ENCODE data around the gene CASP7. TPM values are rescaled to one million over a fixed set of nuclear protein-coding genes. Genes with fewer than 3 reads are reported as not detected.
A peak's percentile ranks its signal among the peaks of the same experiment; 100 is the strongest.

CASP7 gene
- total RNA-seq, 1 experiment from 2014 or later = 37.1 TPM

DNA sequence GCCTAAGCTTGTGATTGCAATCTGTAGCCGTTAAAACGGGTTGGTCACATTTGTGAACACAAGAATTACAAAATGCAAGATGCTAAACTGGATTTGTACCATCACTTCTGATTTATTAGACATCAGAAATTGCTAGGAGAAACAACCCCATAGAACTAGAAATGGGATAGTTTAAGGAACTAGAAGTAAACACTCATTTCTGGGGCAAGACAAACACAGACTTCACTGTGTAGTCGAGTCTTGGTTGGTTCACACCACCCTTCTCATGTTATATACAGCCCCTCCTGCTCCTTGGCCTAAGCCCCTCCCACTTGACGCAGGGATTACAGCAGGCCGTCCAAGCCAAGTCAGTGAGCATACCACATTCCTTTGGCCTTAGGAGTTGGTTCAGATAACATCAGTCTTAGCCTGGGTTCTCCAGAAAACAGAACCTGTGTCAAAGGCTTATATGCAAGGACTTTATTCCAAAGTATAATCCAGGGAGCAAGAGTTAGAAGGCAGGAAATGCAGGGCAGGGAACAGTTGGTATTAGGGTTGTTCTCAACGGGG, 13.8 kb upstream of the CASP7 start:
- DNase-seq (ENCODE audit: low spot score) = peak; percentile 47

DNA sequence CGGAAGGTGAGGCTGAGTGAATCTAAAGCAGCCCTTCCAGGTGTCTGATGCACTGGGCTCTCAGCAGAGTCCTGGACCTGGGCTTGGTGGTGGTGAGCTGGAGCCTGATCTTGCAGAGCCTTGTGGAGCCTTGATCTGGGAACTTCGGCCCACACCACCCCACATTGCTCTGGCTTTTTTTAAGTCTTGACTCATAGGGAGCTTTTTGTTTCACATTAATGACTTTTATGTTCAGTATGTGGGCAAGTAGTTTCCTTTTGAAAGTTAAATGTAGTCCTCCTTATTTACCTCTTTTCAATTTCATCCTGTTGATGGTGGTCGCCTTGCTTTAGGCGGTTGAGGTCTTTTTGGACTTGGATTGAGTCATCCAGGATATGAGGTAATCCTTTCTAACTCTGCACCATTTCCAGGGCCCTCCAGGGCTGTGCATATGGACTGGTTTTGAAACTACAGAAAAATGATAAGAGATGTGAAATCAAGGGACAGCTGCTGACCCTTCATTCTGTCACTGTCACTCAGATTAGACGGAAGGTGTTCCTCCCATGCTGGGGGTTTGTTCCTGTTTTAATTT, 12.9 kb upstream of the CASP7 start:
- DNase-seq (ENCODE audit: low spot score) = peak; percentile 8

DNA sequence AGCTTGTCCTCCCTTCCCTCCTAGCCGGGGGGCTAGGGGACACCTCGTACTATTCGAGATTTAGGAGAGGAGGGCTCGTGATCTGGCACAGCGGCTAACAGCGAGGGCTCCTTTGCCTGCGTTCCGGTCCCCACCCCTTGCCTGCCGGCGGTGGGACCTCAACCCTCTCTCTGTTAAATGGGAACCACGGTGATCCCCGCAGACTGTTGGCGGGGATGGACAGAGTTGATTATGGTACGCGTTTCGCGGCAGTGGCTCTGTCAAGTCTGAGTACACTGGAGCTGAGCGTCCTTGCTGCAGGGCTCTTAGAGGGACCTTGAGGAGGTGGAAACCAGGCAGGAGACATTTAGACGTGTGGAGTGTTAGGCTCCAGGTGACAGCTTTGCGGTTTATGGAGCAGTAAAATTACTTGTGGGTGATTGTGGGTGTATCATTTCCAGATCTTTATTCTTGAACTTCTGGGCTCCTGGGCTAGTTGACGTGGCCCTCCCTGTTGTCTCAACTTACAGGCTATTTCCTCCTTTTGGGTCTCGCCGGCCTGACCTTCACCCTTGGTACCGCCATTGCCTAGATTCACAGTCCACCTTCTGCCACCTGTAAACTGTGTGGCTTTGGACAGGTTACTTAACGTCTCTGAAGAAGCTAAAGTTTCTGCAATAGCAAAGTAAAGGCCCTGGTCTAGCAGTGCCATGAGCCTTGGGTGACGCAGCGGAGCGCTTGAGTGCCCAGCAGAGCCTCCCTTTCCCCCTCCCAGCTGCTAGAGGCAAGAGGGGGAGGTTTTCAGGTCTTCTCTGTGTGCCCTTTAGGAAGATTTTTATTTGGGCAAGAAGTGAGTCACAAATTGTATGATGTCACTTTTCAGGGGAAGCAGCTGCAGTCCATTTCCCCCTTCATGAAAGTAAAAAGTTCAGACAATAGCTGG, 739 bp downstream of the CASP7 start:
- peak; percentile 66 for DNase-seq (ENCODE audit: low spot score)

DNA sequence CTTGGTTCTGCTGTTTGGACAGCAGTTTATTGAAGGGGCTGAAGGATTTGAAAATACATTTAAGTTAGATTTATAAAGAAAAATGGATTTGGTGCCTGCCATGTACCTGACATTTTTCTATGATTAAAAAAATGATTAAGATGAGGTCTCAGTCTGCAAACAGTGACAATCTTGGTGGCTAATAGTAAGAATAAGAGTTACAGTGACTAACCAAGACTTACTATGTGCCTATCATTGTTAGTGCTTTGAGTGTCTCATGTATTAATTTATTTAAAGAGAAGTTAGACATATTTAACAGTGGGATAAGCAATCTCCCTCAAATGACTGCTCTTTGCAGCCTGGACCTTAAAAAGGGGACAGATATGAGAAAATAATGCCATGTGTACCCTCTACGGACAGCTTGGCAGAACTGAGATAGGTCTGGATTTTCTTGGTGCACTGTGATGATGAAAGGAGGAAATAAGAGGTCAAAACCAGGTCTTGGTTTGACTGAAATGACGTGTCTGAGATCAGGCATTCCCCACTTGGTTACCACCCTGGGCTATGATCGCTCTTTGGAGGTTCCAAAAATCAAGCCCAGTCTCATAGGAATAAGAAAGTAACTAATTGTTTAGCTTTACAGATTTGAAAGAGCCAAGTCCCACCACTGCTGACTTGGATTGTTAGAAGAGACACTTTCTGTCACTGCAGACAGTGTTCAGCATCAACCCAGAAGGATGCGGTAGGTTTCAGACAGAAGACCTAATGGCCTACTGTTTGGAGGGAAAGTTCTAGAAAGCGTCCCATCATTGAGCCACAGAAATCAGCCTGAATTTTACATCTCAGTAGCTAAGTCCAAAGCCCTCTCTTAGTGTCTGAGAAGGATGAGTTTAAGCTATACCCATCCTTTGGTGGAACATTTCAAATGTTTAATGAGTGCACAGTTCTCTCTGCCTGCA, 2.1 kb downstream of the CASP7 start:
- no peak for DNase-seq (ENCODE audit: low spot score)

DNA sequence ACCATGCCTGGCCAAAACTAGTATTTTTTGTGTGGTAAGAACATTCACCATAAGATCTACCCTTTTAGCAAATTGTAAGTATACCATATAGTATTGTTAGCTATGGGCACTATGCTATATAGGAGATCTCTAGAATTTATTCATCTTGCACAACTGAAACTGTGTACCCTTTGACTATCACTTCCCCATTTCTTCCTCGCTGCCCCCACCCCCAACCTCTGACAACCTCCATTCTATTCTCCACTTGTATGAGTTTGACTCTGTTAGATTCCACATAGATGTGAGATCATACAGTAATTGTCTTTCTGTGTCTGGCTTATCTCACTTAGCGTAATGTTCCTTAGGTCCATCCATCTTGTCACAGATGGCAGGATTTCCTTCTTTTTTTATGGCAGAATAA, 3.6 kb downstream of the CASP7 start:
- no peak for DNase-seq (ENCODE audit: low spot score)

DNA sequence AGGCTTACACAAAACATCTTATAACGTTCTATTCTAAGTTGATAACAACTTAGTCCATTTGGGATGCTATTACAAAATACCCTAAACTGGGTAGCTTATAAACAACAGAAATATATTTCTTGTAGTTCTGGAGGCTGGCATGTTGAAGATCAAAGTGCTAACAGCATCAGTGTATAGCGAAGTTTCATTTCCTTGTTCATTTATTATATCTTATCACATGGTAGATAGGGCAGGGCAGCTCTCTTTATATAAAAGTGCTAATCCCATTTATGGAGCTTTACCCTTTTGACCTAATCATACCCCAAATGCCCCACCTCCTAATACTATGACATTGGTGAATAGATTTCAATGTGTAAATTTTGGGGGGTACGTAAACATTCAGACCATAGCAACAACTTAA, 6.3 kb downstream of the CASP7 start:
- DNase-seq (ENCODE audit: low spot score) = no peak

DNA sequence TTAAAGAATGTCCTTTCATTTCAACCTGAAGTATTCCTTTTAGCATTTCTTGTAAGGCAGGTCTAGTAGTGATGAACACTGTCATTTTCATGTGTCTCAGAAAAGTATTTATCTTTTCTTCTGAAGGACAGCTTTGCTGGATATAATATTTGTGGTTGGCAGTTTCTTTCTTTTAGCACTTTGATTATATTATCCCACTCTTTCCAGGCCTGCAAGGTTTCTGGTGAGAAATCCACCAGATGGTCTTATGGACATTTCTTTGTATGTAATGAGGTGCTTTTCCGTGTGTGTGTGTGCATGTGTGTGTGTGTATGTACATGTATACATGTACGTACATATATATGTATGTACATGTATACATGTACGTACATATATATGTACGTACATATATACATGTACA, 7.3 kb downstream of the CASP7 start:
- no peak for DNase-seq (ENCODE audit: low spot score)

DNA sequence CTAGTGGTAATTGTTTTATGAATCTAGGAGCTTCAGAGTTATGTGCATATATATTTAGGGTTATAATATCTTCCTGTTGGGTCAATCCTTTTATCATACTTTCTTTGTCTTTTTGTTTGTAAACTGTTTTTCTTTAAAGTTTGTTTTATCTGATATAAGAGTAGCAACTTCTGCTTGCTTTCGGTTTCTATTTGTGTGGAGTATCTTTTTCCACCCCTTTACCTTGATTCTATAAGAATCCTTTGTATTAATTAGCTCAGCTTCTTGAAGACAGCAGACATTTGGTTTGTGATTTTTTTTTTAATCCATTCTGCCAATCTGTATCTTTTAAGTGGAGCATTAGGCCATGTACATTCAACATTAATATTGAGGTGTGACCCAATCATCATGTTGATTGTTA, 9.3 kb downstream of the CASP7 start:
- DNase-seq (ENCODE audit: low spot score) = no peak

DNA sequence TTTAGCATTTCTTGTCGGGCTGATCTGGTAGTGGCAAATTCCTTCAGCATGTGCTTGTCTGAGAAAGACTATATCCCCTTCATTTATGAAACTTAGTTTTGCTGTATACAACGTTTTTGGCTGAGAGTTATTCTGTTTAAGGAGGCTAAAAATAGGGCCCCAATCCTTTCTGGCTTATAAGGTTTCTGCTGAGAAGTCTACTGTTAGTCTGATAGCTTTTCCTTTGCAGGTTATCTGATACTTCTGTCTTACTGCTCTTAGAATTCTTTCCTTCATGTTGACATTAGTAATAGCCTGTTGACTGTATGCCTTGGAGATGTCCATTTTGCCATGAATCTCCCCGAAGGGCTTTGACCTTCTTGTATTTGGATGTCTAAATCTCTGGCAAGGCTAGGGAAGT, 9.9 kb downstream of the CASP7 start:
- no peak for DNase-seq (ENCODE audit: low spot score)

DNA sequence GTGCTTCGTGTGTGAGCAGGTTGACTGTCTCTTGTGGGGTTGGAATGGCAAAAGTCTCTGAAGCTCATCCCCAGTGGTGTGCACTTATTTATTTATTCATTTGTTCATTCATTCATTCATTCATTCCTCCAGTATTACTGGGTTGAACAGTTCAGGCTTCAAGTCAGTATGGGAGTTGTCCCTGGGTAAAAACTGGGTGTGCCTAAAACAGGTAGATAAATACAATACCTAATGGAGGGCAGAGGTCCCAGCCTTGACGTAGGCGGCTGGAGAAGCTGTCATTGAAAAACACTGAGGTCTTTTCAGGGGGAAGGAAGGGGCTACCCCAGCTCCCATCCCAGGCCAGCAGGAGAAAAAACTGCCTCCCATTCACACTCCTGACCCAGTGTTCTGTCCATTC, 11.0 kb downstream of the CASP7 start:
- DNase-seq (ENCODE audit: low spot score) = no peak

DNA sequence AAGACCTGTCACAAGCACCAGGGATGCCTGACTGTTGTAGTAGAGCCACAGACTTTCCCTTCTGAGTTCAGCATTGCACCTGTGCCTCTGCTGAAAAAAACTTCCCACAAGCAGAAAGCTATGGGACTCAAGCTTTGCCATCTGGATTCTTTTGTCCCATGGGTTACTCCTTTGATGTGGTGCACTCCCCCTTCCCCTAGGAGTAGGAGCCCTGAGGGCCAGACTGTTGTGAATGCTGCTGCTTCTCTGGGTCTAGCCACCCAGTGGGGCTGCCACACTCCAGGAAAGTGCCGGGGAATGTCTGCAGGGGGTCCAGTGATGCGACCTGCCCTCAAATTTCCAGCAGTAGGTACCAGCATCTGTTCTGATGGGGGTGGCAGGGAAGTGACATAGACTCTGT, 11.7 kb downstream of the CASP7 start:
- no peak for DNase-seq (ENCODE audit: low spot score)

DNA sequence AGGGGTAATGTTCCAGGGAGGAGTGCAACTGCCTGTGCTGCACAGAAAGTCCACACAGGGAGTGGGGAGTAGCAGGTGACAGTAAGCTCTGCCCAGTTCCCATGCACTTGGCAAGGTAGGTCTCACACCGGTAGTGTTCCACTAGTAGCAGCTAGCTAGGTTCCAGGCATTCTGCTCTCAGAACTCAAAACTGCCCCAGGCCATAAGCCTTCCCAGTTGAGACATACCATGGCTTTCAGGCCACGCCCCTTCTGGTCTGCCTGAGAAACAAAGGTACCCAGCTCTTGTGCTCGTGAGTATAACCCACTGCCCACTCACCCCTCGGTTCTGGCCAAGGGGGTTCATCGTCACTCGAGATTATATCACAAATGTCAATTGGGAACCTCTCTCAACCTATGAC, 12.6 kb downstream of the CASP7 start:
- no peak for DNase-seq (ENCODE audit: low spot score)

DNA sequence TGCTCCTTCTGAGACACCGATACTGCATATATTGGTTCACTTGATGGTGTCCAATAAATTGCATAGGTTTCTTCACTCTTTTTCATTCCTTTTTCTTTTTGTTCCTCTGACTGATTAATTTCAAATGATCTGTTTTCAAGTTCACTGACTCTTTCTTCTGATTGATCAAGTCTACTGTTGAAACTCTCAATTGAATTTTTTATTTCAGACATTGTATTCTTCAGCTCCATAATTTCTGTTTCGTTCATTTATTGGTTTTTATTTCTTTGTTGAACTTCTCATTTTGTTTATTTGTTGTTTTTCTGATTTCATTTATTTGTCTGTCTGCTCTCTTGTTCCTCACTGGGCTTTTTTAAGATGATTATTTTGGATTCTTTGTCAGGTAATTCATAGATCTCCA, 13.6 kb downstream of the CASP7 start:
- DNase-seq (ENCODE audit: low spot score) = no peak

DNA sequence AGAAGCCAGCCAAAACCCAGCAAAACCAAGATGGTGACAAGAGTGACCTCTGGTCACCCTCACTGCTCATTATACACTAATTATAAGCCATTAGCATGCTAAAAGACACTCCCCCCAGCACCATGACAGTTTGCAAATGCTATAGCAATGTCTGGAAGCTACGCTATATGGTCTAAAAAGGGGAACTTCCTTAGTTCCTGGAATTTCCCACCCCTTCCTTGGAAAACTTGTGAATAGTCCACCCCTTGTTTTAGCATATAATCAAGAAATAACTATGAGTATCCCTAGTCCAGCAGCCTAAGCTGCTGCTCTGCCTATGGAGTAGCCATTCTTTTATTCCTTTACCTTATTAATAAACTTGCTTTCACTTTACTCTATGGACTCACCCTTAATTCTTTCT, 16.0 kb downstream of the CASP7 start:
- DNase-seq (ENCODE audit: low spot score) = no peak

DNA sequence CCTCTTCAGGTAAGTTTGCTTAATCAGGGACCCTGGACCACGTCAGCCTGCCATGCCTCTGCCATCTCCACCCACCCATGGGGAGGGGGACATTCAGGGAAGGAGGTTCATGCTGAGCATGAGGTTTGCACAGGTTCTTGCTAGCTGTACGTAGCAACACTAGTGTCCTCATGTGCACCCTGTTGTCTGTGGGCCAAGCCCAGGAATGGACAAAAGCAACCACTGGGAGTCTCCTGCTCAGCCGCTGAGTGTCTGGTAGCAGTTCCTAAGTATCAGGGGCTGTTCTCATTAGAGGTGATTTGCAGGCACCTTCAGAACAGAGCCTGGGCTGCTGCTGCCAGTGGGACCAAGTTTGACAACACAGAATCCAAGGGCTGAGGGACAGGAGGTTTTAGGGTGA, 17.9 kb downstream of the CASP7 start:
- no peak for DNase-seq (ENCODE audit: low spot score)

DNA sequence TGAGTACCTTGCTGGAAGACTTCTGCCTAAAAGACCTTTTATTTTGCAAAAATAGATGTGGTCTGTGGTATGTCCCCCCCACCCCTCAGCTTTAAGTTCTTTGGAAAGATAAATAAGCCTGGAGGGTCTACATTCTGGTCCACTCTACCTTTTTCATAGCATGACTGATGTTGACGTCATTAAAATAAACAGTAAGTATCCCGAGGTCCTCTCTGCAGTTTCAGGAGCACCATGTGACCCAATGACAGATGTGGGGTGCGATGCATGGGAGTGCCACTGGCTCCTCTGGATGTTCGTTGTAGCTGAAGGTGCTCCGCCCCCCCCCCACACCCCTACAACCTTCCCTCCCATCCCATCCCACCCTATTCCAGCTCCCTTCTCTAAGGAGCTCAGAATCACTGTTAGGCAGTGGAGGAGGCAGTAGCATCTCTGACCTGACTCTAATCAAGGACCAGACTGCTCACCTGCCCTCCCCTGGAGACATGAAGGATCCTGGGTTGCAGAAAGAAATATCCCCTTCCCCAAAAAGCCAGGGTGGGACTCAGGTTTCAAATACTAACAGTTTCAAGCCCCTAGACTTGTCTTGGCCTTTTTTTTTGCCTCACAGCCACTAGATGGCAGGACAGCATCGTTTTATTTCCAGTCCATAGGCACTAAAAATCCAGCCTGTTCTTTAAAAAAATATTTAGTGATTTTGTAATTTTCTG, 25.1 kb downstream of the CASP7 start:
- DNase-seq (ENCODE audit: low spot score) = peak; percentile 32

DNA sequence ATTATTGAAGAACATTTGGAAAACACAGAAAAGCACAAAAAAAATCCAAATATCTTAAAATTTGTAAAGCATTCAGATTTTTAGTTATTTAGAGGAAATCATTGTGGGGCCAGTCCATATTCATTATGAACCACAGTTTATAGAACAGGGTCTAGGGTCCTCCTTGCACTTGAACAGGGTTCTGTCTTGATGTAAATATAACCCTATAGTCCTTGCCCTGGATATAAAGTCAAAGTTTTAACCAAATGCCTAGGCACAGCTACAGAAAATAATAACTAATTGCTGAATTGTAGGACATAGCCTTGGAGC, 25.6 kb downstream of the CASP7 start:
- DNase-seq (ENCODE audit: low spot score) = no peak

DNA sequence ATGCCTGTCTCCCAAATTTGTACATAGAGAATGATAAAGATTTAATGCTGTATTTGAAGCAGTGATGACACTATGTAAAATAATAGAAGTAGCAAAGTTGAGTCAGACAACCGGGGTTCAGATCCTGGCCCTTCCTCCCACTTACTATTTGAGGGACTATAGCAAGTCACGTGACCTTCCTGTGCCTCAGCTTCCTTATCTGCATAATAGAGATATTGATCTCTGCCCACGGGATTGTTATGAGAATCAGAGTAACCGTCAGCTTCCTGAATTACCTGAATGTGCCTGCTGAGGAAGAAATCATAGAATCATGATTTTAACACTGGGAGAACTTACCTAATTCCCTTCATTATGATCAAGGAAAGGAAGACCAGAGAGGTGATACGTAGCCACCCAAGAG, 26.9 kb downstream of the CASP7 start:
- no peak for DNase-seq (ENCODE audit: low spot score)

DNA sequence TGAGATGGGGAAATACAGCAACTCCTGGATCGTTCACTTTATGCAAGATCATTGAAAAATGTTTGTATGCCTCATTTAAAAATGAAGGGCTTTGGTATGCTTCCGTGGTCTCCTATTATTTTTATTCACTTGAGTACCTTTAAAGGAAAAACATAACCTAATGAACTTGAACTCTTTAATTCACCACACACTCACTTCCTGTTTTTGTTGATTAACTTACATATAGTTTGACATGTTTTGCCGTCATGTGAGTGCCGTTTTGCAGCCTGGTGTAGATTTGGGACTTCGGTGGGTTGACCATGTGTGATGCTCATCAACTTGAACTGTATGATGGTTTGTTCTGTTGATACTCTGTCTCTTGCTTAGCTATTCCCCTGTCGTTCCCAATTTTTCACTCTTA, 28.9 kb downstream of the CASP7 start:
- DNase-seq (ENCODE audit: low spot score) = no peak

DNA sequence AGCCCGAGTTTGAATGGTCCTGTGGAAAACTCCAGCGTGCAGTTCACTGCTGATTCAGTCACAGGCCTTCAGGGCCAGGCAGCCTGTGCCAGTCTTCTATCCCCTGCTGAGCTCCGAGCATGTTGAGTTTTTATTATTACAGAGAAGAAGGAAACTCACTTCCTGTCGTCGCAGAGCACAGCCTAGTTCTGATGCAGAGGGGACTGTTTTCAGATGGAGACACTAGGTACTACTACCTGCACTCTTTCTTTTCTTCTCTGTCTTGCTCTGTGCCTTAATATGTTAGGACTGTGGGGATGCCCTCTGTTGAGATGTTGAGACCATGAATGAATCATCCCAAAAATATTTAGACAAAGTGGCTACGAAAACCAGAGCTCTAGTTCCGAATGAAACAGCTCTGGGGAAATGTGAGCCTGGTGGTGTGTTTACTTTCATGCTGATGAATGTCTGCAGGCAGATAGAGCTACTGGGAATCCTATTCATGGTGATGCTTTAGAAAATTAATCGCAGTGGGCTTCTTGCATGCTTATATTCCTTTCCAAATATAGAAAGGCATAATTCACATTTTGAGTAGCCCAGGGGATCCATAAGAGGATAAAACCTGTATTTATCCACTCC, 29.6 kb downstream of the CASP7 start:
- peak; percentile 71 for DNase-seq (ENCODE audit: low spot score)

DNA sequence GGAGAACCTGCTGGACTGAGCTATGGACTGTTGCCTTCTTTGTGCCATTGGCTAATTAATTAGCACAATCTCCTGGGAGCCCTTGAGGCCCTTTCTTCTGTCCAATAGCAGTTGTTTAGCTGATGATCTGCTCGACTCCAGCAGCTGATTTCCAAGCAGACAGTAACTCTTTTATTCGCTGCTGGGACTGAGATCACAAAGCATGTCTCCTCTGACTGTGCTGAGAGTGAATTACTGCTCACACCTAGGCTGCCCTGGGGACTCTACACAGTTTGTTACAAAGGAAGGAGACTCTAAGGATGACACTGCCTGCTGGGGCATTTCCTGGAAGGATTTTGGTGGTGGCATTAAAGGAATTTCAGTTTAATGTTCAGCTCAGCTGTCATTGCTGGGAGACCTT, 31.4 kb downstream of the CASP7 start:
- no peak for DNase-seq (ENCODE audit: low spot score)

Measured in A172 (cell line).